OCI-LY7 (cell line): ENCODE data around the gene BTRC. TPM values are rescaled to one million over a fixed set of nuclear protein-coding genes. Genes with fewer than 3 reads are reported as not detected.

Experiments
- BruUV-seq: library from RNA; stranded (reverse); fragments of 400-500 nt; replicated peaks from 2 replicates; lab custom pipeline; 2021; lab: Mats Ljungman, UMichigan
- CTCF ChIA-PET: fragments of 300-600 bp; sonication (Branson Sonifier 250); formaldehyde crosslinking; loops from one replicate; lab custom pipeline; 2022; ENCODE audit warnings: antibody characterized with exemption; ENCODE audit not compliant: unreplicated experiment; lab: Charles Lee
- POLR2A ChIA-PET: fragments of 300-600 bp; sonication (Branson Sonifier 250); formaldehyde crosslinking; loops from one replicate; lab custom pipeline; 2022; ENCODE audit warnings: antibody characterized with exemption; lab: Charles Lee
- DNase-seq: peaks from one replicate; pipeline ENCODE4 v3.0.0-alpha.2; 2015; ENCODE audit warnings: low spot score
- H2AFZ ChIP-seq: fragments of 200-600 bp; sonication (generic), shearing (Covaris generic); 2 replicates; pipeline ENCODE4 v1.6.1; 2014; ENCODE audit warnings: mild to moderate bottlenecking, antibody characterized with exemption, low read length, moderate library complexity
- H3K27ac ChIP-seq: fragments of 200-600 bp; sonication (generic); 2 replicates; pipeline ENCODE4 v1.5.1; 2014; ENCODE audit warnings: mixed run types, low read depth, mild to moderate bottlenecking, moderate library complexity, low read length, inconsistent platforms; ENCODE audit not compliant: poor library complexity, severe bottlenecking
- H3K36me3 ChIP-seq: fragments of 200-600 bp; sonication (generic); 2 replicates; pipeline ENCODE4 v1.6.1; 2014; ENCODE audit warnings: mild to moderate bottlenecking, antibody characterized with exemption, low read length, moderate library complexity, mixed read lengths; ENCODE audit not compliant: insufficient read depth
- H3K4me1 ChIP-seq: fragments of 200-600 bp; sonication (generic); 2 replicates; pipeline ENCODE4 v1.5.1; 2014; ENCODE audit warnings: mild to moderate bottlenecking, low read length; ENCODE audit not compliant: insufficient read depth, poor library complexity, severe bottlenecking
- H3K4me2 ChIP-seq: fragments of 200-600 bp; sonication (generic); 2 replicates; pipeline ENCODE4 v1.6.1; 2014; ENCODE audit warnings: mild to moderate bottlenecking, low read length
- H3K4me3 ChIP-seq: fragments of 200-600 bp; sonication (generic); 2 replicates; pipeline ENCODE4 v1.5.1; 2014; ENCODE audit warnings: mild to moderate bottlenecking, low read depth, low read length; ENCODE audit not compliant: poor library complexity, severe bottlenecking
- H3K79me2 ChIP-seq: fragments of 200-600 bp; sonication (generic); 2 replicates; pipeline ENCODE4 v1.6.1; 2016; ENCODE audit warnings: low read depth, mild to moderate bottlenecking, low read length, moderate library complexity, mixed read lengths; ENCODE audit not compliant: insufficient read depth
- H3K9me2 ChIP-seq: fragments of 200-600 bp; sonication (generic); 2 replicates; pipeline ENCODE4 v1.6.1; 2016; ENCODE audit warnings: mild to moderate bottlenecking, low read length, mixed read lengths; ENCODE audit not compliant: insufficient read depth
- H3K9me3 ChIP-seq: fragments of 200-600 bp; sonication (generic); 2 replicates; pipeline ENCODE4 v1.6.1; 2014; ENCODE audit warnings: mild to moderate bottlenecking, mixed run types, low read length, mixed read lengths
- H4K20me1 ChIP-seq: fragments of 200-600 bp; sonication (generic); 2 replicates; pipeline ENCODE4 v1.6.1; 2014; ENCODE audit warnings: mild to moderate bottlenecking, antibody characterized with exemption, low read length, moderate library complexity, mixed read lengths; ENCODE audit not compliant: insufficient read depth
- CTCF ChIP-seq: fragments of 200-600 bp; sonication (generic); conservative IDR thresholded peaks from 2 replicates; pipeline ENCODE4 v1.5.1; 2014; ENCODE audit warnings: mild to moderate bottlenecking, antibody characterized with exemption, low read length, moderate library complexity, mixed read lengths
- EZH2phosphoT487 ChIP-seq: fragments of 200-600 bp; sonication (generic); IDR thresholded peaks from 2 replicates; pipeline ENCODE4 v1.6.1; 2018; ENCODE audit warnings: low read depth, borderline replicate concordance, mild to moderate bottlenecking, mixed run types, antibody characterized with exemption, low read length, moderate library complexity, mixed read lengths
- intact Hi-C: fragments of 100-400 bp; cut with micrococcal nuclease; formaldehyde crosslinking; loops from one replicate; pipeline ENCODE4 v1.10.0; 2022; ENCODE audit not compliant: unreplicated experiment
- total RNA-seq, 2 experiments: library from RNA; depleted of rRNA in 1 of 2; stranded (reverse); fragments of >200 nt in 1 of 2; shearing (Covaris generic) in 1 of 2; gene quantifications; 2 replicates each; pipeline ENCODE4 v1.2.3, GENCODE V29; 2014 to 2022

The BTRC gene
- total RNA-seq, 2 experiments from 2014 or later, result 6.1 to 17.8 TPM

- ChIA-PET POLR2A (interaction anchor here (0.6 to 1.2 kb wide), 2 partner anchors 18 to 29 kb away, joined by 4 to 5 read pairs; no protein-coding TSS in a partner anchor), CTCF (no interaction called here)
- DNase-seq, result peak; percentile 38
- Histone ChIP-seq H3K9me2 (no peaks in the 10 kb centered on the region), H3K27ac (no peak overlapping the region), H3K79me2 (no peaks in the 10 kb centered on the region), H2AFZ (no peak overlapping the region), H3K4me2 (no peak overlapping the region), H3K4me3 (no peak overlapping the region), H3K4me1 (no peaks in the 10 kb centered on the region), H4K20me1 (no peaks in the 10 kb centered on the region), H3K36me3 (no peaks in the 10 kb centered on the region), H3K9me3 (no peaks in the 10 kb centered on the region)
- intact Hi-C loops, result no loop called here
- BruUV-seq, result no TSS peak
- TF ChIP-seq EZH2phosphoT487 (no peak), CTCF (no peak)
These were observed 43.2 kb downstream of the BTRC start for GRCh38 chr10:101397140-101397539.

GRCh38 chr10:101400585-101400984 is 46.6 kb downstream of the BTRC start:
- no peak for DNase-seq
- Histone ChIP-seq H2AFZ (no peak overlapping the region), H3K27ac (no peak overlapping the region), H3K36me3 (no peaks in the 10 kb centered on the region), H3K9me2 (no peaks in the 10 kb centered on the region), H3K4me2 (no peak overlapping the region), H4K20me1 (no peaks in the 10 kb centered on the region), H3K9me3 (no peaks in the 10 kb centered on the region), H3K79me2 (no peaks in the 10 kb centered on the region), H3K4me3 (no peak overlapping the region), H3K4me1 (no peaks in the 10 kb centered on the region)
- POLR2A ChIA-PET, result no interaction called here
- CTCF ChIA-PET, result interaction anchor here (1.0 kb wide), 1 partner anchor 33 kb away, joined by 3 read pairs; no protein-coding TSS in a partner anchor
- BruUV-seq, result no TSS peak
- TF ChIP-seq CTCF, result no peak
- TF ChIP-seq EZH2phosphoT487, result no peak
- intact Hi-C loops, result no loop called here

DNA sequence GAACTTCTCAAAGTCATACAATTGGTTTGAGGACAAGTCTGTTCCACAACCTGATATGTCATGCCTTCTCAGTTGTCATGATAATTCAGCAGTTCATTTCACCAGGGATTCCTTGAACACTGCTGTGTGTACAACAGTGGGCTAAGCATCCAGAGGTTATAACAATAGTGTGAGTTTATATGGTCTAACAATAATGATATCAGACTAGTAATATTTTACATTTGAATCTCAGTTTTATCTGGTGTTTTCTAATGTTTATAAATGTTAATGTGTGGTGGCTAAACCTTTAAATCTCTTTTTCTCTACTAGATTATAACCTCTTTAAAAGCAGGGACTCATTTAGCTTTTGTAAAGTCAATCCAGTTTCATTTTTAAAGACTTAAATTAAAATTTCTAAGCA is 48.7 kb downstream of the BTRC start:
- no peaks in the 10 kb centered on the region for H3K36me3 ChIP-seq
- no peaks in the 10 kb centered on the region for H4K20me1 ChIP-seq
- BruUV-seq, result no TSS peak
- no peaks in the 10 kb centered on the region for H3K9me3 ChIP-seq
- POLR2A ChIA-PET, result no interaction called here
- H3K4me2 ChIP-seq, result no peak overlapping the region
- H3K4me1 ChIP-seq, result no peaks in the 10 kb centered on the region
- H3K79me2 ChIP-seq, result no peaks in the 10 kb centered on the region
- H3K4me3 ChIP-seq, result no peak overlapping the region
- DNase-seq, result no peak
- intact Hi-C loops, result no loop called here
- CTCF ChIA-PET, result no interaction called here
- H2AFZ ChIP-seq, result no peak overlapping the region
- H3K9me2 ChIP-seq, result no peaks in the 10 kb centered on the region
- H3K27ac ChIP-seq, result no peak overlapping the region
- TF ChIP-seq CTCF (no peak), EZH2phosphoT487 (no peak)
